GM18873 (cell line): ENCODE results near the gene BARD1.
A peak's percentile ranks its signal among the peaks of the same experiment; 100 is the strongest.
"Not testable (repeated sequence)": the region's sequence is repeated elsewhere in the genome, so short reads cannot be mapped to it uniquely, and the experiment has no call there.

Experiments used
- ATAC-seq: cut with Tn5 transposase; IDR thresholded peaks from one replicate; pipeline ENCODE4 v1.9.1; 2021; ENCODE audit warnings: mild to moderate bottlenecking, moderate library complexity, moderate number of reproducible peaks; ENCODE audit not compliant: unreplicated experiment, low FRiP score

Gene BARD1

GRCh38 chr2:214808981-214809750, at the start of gene BARD1:
TSS of gene BARD1 (minus strand) at chr2:214809683. CDS start at chr2:214809569, 114 bp downstream.
- ATAC-seq: peak; percentile 23

- no peak for ATAC-seq
These were observed 46.7 kb upstream of the BARD1 start for GRCh38 chr2:214856137-214856536.

- no peak for ATAC-seq
These were observed 44.4 kb upstream of the BARD1 start for GRCh38 chr2:214853906-214854305.

- ATAC-seq: no peak
These were observed 34.3 kb upstream of the BARD1 start for GRCh38 chr2:214843823-214844222.

- ATAC-seq: peak; percentile 88
These were observed 30.0 kb upstream of the BARD1 start for GRCh38 chr2:214839464-214839863.

- ATAC-seq: no peak
These were observed 28.0 kb upstream of the BARD1 start for GRCh38 chr2:214837466-214837865.

GRCh38 chr2:214836568-214836967, 27.1 kb upstream of the BARD1 start:
- no peak for ATAC-seq

GRCh38 chr2:214830794-214831346, 21.4 kb upstream of the BARD1 start:
- no peak for ATAC-seq

- no peak for ATAC-seq
These were observed 6.6 kb upstream of the BARD1 start for GRCh38 chr2:214816008-214816533.

- no peak for ATAC-seq
These were observed 1.2 kb upstream of the BARD1 start for GRCh38 chr2:214810671-214811070.

- ATAC-seq: peak; percentile 87
These were observed 475 bp upstream of the BARD1 start for GRCh38 chr2:214809751-214810564.

GRCh38 chr2:214807653-214808052, 1.8 kb downstream of the BARD1 start:
- ATAC-seq: no peak

- ATAC-seq: no peak
These were observed 7.6 kb downstream of the BARD1 start for GRCh38 chr2:214801768-214802397.

GRCh38 chr2:214801068-214801467, 8.4 kb downstream of the BARD1 start:
- ATAC-seq: no peak

GRCh38 chr2:214800180-214800579, 9.3 kb downstream of the BARD1 start:
- ATAC-seq: no peak

GRCh38 chr2:214796911-214797310, 12.6 kb downstream of the BARD1 start:
- ATAC-seq: no peak

- not testable (repeated sequence) for ATAC-seq
These were observed 26.3 kb downstream of the BARD1 start for GRCh38 chr2:214783181-214783580.

- ATAC-seq: no peak
These were observed 26.8 kb downstream of the BARD1 start for GRCh38 chr2:214782671-214783070.

GRCh38 chr2:214781226-214781625, 28.3 kb downstream of the BARD1 start:
- ATAC-seq: no peak

GRCh38 chr2:214775971-214776370, 33.5 kb downstream of the BARD1 start:
- ATAC-seq: no peak

- ATAC-seq: no peak
These were observed 35.4 kb downstream of the BARD1 start for GRCh38 chr2:214774108-214774507.
